HPDE6-E6E7 (cell line): ENCODE measurements around the gene LATS2.

Experiments
- DNase-seq: peaks from one replicate; pipeline ENCODE4 v3.0.0; 2011; ENCODE audit warnings: missing footprints; ENCODE audit errors: extremely low spot score

LATS2 gene

DNA sequence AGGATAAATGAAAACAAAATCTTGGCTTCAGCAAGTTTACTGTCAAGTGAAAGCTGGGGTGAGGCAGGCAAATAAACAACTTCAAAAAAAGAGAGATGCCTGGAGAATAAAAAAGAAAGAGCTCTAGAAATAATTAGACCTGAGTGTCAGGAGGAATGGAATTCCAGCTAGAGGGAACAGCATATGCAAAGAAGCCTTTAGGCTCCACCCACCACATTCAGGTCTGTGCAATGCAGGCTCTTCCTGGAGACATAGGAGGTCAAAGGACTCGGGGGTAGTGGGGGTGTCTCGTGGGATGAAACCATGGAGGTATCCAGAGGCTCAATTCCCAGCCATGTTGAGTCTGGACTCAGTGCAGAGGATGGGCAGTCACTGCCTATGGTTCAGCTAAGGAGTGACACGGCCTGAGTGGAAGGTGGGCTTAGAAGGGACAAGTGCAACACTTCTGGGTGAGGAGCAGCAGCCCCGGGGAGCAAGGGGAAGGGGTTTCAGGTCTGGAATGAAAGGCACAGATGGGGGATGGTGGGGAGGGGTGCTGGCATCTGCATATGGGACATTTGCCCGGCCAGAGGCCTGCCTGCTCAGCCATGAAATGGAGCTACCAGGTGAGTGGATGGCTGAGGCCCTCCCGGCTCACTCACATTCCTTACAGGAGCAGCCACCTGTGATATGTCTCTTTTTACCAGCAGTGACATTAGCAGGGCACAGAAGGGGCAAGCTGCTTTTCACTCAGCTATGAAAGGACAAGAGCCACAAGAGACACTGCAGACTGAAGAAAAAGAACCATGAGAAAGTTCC is 12.3 kb downstream of the LATS2 start:
- DNase-seq, result no peak

DNA sequence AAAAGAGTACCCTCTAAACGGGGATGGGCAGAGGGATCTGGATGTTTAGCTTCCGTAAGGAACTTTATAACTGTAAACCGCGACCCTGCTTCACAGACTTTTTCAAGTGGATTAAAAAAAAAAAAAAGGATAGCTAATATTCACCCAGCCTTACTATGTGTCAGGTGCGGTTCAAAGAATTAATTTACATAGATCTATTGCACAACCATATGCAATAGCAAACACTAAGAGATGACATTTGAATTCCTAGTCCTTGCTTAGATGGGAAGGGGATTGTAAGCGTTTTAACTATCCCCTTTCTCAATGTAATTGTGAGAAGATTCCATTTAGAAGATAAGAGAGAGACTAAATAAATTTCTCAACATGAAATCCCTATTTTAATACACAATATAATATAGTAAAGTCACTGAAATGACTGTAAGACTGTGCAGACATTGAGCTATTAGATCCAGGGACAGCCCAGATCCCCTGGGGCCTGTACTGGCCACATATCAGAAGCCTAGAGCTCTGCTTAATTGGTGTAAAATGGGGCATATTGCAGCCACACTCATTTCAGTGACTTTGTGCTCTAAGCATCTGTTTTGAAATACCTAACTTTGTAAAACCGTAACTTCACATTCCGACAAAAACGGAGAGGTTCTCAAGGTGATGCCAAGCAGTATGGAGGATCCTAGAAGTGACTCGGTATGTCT is 13.6 kb downstream of the LATS2 start:
- DNase-seq, result no peak

DNA sequence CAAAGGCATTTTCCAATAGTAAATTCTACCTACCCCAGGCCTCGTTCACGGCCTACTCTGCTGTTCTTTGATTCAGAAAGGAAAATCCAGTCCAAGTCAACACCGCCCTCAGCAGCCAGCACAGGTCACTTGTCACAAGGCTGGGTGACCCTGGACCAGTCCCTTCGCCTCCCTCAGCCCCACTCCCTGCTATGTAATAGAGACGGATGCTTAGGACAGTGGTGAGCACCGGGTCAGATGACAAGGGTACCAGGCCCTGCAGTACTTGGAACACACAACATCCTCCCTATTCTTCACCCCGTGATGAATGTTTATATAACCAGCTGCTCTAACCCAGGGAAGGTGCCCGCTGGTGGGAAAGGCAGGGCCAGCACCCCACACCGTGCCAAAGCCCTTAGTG is 14.3 kb downstream of the LATS2 start:
- DNase-seq, result no peak

DNA sequence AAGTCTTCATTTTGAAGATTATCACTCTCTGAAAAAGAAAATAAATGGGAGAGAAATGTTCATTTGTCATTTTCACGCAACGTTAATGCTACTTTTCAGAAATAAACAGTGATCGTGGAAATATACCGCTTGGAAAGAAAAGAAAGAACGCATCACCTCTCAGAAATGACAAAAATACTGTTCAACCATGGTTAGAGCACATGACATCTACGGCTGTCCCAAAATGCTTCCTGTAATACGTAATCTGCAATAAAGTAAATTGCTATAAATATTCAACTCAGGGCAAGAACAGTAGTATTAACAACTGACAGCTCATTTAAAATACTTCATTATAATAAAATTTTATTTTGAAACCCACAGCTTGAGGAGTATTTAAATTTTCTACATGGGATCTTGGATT is 15.2 kb downstream of the LATS2 start:
- DNase-seq, result no peak

DNA sequence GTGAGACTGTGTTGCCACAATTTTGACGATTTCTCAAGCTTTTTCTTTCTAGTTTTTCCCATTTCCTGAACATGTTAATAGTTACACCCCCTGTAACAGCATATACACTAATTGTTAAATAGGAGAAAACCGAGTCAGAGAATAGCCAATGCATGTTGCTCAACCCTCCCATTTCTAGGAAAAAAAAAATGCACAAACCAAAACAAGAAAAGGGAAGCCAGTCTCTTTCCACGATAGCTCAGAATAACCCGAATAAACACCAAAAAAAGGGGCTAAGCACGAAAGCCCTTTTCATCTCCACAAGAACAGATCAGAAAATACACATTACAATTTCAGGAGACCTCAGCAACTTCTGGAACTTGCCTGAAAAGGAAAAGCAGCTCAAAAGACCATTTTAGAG is 16.3 kb downstream of the LATS2 start:
- DNase-seq, result no peak

DNA sequence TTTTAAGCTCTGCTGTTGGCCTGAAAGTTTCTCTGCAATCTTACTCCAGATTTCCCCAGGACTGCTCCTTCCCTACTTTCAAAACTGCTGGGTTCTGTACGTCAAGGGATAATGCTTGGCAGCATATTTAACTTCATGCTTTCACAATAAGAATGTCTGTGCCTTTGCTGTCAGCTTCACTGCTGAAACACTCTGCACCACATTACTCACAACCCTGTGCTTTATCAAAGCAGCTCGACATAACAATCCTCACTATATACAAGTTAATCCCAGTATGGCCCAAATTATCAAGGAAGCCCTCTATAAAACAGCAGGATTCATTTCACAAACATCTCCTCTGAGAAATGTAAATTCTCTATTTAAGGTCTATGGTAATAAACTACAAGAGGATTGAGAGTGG is 17.5 kb downstream of the LATS2 start:
- no peak for DNase-seq

DNA sequence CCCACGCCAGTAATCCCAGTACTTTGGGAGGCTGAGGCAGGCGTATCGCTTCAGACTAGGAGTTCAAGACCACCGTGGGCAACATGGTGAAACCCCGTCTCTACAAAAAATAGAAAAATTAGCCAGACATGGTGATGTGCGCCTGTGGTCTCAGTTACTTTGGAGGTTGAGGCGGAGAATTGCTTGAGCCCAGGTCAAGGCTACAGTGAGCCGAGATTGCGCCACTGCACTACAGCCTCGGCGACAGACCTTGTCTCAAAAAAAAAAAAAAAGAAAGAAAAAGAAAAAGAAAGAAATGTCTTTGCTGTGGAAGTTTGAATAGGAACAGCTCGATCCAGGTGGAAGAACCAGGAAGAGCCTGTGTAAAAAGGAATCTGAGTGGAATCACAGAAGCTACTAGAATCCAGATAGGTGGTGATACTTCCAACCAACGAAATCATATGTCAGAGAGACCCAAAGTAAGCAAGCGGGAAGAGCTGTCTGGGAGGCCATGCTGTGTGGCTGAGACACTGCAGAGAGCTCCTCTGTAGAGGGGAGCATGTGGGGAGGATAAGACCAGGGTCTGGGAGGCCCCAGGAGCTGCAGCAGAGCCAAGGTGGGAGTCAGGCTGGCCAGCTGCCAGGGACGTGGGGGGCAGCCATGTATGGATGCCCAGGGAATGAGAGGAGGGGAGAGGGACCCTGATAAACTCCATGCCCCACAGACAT is 21.1 kb downstream of the LATS2 start:
- no peak for DNase-seq

DNA sequence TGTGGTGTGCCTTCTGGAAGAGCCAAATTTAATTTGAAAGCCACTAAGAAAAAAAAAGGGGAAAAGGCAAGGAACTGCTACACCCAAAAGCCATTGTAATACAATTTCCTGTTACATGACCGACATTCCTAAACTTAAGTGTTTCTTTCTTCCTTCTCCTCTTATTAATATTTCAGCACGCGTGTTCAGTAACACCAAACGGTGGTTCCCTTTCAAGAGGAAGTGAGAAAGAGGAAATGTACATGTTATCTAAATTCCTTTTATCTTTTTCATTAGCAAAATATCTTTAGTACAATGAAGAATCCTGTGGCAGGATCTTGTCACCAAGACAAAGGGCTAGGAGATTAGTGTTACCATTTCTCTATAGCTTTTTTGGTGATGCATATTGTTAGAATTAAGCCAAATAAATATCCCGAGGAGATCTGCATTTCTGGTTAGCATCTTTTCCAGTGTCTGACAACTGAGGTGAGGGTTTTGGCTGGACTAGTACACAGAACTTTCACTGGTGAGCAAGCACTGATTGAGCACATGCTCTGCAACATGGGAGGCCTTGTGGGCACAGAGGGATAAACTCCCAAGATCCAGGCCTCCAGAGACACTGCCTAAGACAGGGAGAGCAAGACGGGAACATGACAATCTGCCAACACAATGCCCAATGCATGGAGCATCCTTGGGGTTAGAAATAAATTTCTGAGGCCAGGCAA is 22.1 kb downstream of the LATS2 start:
- no peak for DNase-seq

DNA sequence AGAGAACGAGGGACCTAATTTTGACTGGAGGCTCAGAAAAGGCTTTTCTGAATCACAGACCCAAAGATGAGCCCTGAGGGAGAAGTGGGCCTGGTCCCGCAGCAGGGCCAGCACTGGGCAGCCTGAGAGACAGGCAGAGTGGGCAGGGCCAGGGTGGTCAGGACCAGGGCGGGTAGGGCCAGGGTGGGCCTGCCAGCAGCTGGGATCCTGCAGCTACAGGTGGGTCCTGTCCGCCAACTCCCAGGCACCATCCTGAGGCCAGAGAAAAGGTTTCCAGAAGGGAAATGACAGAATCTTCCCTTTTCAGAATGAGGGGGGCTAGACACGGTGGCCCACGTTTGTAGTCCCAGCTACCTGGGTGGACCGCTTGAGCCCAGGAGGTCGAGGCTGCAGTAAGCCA is 23.7 kb downstream of the LATS2 start:
- no peak for DNase-seq

DNA sequence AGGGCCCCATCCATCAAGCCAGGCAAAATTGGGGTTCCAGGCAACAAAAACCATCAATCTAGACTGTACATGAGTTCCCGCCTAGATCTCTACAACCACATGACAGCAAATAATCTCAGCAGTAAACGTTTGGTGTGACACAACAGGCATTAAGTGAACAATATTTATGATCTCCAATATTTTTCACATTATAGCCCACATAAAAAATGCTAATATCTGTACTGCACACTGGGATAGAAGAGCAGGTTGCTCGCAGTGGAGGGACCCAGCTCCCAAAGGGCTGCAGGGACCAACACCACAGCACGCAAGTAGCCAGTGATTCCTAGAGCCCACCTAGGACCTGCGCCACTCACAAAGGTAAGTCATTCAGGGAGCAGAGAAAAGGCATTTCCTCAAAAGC is 25.9 kb downstream of the LATS2 start:
- no peak for DNase-seq

DNA sequence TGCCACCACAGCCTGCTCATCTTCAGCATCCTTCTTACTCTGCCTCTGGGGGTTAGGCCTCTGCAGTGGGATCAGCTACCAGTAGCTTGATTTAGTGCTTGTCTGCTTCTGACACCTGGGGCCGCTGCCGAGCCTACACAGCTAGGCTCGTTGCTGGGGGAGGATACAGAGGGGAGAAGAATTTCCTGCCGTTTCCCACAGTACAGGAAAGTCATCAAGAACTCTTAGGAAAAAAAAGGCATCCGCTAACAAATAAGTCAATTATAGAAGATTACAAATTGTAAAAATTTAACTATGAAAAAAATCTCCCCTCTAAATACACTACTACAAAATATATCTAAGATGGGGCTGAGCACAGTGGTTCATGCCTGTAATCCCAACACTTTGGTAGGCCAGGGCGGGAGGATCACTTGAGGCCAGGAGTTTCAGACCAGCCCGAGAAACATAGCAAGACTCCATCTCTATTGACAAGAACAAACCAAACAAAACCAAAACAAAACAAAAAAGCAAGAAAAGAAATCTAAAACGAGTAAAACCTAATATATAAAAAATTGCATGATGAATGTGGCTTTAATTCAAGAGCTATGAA is 26.7 kb downstream of the LATS2 start:
- no peak for DNase-seq

DNA sequence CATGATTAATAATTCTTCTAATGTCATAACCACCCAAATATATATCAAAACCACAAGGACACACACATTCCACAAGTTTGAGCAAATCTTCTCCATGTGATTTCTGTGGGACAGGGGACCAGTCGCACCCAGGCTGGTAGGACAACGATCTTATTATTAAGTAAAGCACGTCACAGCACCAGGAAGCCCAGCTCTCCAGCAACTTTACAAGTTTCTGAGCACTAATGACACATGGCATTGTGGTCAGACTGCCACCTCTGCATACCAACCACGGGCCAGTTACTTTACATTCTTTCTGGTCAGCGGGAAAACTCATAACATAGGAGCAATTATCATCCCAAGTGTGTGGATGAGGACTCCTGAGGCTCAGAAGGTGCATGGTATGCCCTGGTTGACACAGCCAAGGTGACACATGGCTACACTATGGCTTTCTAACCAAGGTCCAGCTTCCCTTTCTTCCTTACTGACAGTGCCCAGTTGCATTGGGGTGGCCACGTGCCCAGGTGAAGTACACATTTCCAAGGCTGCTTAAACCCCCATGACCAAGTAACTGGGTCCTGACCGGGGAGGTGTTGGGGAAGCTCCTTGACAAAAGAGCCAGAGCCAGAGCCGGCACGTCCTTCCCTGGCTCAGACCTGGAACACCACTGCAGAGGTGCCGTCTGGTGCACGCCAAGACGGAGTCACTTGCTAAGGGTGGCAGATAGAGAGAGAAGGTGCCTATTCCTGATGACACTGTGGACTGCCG is 27.4 kb downstream of the LATS2 start:
- DNase-seq, result no peak

DNA sequence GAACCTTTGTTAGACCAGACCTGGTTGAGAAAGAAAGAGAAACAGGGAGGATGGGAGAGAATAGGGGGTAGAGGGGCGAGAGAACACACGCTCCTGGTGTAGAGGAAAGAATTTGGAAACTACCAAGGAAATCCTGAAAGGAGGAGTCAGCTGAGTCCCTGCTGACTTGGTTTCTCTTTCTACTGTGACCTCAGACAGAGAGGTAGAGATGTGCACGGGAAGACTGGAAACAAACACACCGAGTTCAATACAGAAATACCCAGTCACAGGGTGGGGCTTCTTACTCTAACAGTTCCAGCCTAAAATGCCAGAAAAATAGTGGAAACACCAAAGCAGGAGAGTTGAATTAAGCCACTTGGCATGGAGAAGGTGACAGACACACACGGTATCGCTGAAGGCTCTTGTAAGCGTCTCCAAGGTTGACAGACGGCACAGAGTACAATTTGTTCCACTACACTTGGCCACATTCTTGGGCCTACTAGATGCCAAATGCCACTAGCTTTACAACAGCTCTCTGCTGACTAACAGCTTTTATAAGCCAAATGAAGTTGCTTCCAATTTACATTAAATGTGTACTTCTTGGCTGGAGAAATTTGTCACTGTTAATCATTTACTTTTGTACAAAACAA is 28.1 kb downstream of the LATS2 start:
- no peak for DNase-seq

DNA sequence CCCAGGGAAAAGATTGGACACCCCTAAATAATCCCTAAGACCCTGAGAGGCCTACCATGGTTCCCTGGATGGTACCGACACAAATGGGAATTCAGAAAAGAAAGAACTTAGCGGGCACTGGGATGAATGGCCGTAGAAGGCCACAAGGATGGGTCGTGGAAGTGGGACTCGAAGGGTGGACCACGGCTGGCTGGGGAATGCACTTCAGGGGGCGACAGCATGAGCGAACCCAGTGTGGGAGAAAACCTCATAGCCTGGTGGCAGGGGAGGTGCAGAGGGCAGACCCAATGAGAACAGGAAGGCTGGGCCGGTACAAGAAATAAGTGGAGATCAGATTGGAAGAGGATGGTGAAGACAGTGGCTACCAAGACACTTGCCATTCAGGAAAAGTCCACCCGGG is 28.7 kb downstream of the LATS2 start:
- DNase-seq, result no peak

DNA sequence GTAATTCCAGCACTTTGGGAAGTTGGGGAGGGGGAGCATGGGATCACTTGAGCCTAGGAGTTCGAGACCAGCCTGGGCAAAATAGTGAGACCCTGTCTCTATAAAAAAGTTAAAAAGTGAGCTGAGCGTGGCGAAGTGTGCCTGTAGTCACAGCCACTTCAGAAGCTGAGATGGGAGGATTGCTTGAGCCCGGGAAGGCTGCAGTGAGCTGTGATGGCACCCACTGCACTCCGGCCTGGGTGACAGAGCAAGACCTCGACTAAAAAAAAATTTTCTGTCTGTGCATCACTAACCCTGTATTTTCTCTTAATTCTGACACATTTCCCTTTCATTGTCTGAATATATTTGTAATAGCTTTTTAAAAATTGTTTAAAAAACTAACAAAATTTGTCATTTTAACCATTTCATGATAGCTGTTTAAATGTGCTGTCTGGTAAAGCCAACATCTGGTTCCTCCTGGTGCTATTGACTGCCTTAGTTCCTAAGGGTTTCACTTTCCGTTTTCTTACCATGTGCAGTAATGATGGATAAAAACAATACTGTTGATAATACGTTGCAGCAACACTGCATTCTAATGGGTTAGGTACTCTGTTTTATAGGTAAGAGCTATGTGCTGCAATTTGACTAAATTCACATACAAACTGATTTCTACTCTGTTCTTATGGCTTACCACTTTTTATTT is 29.7 kb downstream of the LATS2 start:
- no peak for DNase-seq

DNA sequence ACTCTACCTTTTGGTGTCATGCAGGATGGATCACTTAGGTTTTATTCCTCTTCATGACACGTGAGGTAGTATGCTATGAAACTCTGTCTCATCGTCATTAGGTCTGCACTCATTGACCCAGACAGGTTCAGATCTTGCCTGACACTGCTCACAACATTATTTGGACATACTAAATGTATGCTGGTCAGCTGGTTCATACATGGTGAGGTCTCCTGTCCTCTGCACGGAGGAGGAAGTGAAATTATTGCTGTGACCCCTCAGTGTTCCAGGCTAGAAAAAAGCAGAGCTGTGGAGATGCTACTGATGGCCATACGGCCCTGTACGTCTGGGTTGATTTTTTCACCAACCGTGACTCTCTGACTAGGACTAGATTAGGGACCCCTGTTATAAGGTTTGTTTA is 35.8 kb downstream of the LATS2 start:
- DNase-seq, result no peak

DNA sequence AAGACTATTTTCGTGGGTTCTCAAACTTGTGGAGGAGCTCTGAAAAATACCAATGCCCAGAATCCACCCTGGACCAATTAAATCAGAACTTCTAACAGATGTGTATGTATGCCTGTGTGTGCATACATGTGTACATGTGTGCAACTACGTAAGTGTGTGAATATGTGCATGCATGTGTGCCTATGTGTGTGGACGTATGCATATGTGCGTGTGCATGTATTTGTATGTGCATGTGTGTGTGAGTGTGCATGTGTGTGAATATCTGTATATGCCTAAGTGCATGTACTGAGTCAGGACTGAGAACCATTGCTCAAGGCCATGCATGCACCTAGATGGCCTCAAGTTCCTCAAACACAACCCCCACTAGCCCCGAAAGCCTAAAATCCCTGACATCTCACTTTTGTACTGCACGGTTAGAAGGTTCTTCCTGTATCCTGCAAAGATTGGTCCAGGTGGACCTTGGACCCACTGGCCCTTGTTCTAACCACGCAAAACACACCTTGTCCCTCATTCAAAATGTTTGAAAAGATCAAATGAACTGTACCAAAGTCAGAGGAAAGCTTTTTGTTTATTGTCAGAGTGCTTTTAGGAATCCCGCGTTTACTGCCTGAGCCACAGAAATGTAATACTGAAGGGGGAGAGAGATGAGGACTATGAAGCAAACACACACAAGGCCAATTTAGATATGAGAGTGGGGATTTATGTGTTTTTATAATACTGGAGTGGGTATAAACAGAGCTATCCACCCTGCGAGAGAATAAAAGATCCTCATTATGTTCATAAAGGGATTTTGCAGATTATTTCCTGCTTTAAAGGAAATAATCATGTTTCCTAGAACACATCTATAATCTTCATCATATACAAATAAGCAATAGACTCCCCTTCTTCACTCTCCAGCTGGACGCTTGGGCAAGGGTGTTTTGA is 39.1 kb downstream of the LATS2 start:
- DNase-seq, result no peak

DNA sequence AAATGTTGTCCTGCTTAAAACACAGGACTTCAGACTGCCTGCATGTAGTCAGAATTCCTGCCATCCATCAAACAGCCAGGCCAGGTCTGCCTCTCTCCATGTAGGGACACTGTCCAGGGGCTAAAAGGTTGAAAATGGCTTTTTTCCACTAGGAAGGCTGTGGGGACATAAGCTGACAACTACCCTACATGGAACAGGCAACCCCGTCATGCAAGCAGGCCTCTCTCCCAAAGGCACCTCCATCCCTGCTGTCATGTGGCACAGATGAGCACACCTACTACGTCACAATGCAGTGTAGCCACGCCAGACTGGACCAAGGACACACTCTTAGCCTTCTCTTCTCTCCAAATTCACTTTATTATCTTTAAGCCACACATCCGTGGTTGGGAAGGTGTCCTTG is 40.8 kb downstream of the LATS2 start:
- DNase-seq, result no peak

DNA sequence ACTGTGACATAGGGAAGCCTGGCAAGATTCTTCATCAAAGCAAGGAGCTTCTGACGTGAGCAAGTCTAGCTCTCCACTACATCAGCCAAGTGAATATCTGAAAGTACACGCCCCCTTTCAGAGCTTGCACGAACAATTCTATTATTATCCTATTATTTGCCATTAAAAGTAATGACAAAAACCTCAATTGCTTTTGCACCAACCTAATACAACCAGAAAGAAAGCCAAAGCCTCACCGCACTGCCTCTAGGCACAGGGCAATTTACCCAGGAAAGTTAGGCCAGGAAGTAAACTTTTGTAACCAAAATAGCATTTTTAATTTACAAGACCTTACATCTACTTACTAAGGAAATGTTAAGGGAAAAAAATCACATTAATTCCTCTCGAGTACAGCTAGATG is 41.2 kb downstream of the LATS2 start:
- DNase-seq, result no peak
